Chondrocyte (in vitro differentiated cells): ENCODE measurements around the gene TLX1. TPM values are rescaled to one million over a fixed set of nuclear protein-coding genes. Genes with fewer than 3 reads are reported as not detected.

Experiments used
- DNase-seq: peaks from one replicate; pipeline ENCODE4 v3.0.0; 2021; ENCODE audit warnings: mixed read lengths, low spot score
- H3K27ac Mint-ChIP-seq: one replicate; pipeline ENCODE4 v1.8.0; 2021; ENCODE audit warnings: mild to moderate bottlenecking, moderate library complexity, mixed read lengths; ENCODE audit not compliant: unreplicated experiment
- H3K27me3 Mint-ChIP-seq: 2 replicates; pipeline ENCODE4 v1.8.0; 2021; ENCODE audit warnings: low read depth, mixed read lengths
- H3K36me3 Mint-ChIP-seq: 2 replicates; pipeline ENCODE4 v1.8.0; 2021; ENCODE audit warnings: low read depth, mixed read lengths
- H3K4me1 Mint-ChIP-seq: 2 replicates; pipeline ENCODE4 v1.8.0; 2021; ENCODE audit warnings: low read depth, mild to moderate bottlenecking, mixed read lengths
- H3K4me3 Mint-ChIP-seq: one replicate; pipeline ENCODE4 v1.8.0; 2021; ENCODE audit warnings: mild to moderate bottlenecking, moderate library complexity, mixed read lengths; ENCODE audit not compliant: unreplicated experiment
- H3K9me3 Mint-ChIP-seq: 2 replicates; pipeline ENCODE4 v1.8.0; 2021; ENCODE audit warnings: low read depth, mixed read lengths
- CTCF ChIP-seq: fragments of 200-600 bp; sonication (generic); IDR thresholded peaks from 2 replicates; pipeline ENCODE4 v1.5.0; 2021; ENCODE audit warnings: antibody characterized with exemption, mild to moderate bottlenecking, moderate library complexity
- total RNA-seq: library from RNA; stranded (reverse); gene quantifications from 3 replicates; pipeline ENCODE4 v1.2.1, GENCODE V29; 2021

TLX1 gene
- total RNA-seq, 1 donor from 2014 or later, result not detected

DNA sequence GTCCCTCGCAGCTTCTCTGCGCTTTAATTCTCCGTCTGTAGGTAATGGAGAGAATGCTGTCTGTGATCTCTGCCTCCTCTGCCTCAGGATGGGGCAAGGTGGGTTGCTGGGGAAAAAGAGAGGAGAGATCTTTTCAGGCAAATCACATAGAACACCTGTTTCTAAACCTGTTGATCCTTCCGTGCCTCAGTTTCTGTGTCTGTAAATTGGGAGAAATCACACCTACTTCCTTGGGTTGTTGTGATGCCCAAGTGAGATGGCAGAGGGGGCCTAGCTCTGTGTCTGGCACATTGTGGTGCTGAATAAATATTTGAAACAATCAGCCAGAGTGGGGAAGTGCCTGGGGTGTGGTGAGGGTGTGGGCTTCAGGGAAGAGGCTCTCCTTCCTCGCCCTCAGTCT, 40.5 kb upstream of the TLX1 start:
- H3K36me3 Mint-ChIP-seq, result no peaks in the 10 kb centered on the region

DNA sequence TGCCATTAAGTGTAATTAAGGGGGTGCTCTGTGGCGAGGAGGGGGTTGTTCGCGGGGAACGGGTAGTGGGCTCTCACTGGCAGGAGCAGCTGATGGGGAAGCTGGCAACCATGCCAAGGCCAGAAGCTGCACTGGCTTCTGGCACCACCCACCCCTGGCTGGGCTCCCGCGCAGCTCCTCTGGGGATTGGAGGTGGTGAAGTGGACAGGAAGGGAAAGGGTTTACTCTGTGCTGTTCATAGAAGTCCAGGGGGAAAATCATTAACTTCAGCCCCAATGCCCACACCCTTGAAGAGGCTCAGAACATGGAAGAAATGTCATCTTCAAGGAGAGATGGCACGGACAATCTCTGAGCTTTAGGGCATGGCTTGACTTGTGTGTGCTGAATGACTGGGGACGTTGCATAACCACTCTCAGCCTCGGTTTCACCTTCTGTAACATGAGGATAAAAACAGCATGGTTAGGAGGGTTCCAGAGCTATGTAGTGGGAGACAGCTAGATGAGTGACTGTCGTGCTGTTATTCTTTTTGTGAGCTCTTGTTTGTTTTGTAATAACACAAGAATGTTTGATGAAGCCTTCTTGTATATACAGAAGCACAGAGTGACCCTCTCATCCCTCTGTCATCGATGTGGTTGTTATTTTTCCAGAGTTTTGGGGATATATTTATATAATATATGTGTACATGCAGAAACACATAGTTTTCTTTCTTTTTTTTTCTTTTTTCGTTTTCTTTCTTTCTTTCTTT, 39.4 kb upstream of the TLX1 start:
- H3K4me1 Mint-ChIP-seq, result peaks cover 8% of the 10 kb centered on the region
- peaks cover 41% of the 10 kb centered on the region for H3K27me3 Mint-ChIP-seq
- no peaks in the 10 kb centered on the region for H3K9me3 Mint-ChIP-seq
- TF ChIP-seq CTCF, result no peak
- no peak overlapping the region for H3K27ac Mint-ChIP-seq
- H3K36me3 Mint-ChIP-seq, result no peaks in the 10 kb centered on the region
- no peak for DNase-seq
- no peak overlapping the region for H3K4me3 Mint-ChIP-seq

More for the DNA sequence above, 40.5 kb upstream of the TLX1 start:
- no peak for TF ChIP-seq CTCF
- Mint-ChIP-seq H3K4me1 (peaks cover 8% of the 10 kb centered on the region), H3K27ac (no peak overlapping the region), H3K27me3 (peaks cover 42% of the 10 kb centered on the region), H3K9me3 (no peaks in the 10 kb centered on the region), H3K4me3 (no peak overlapping the region)
- no peak for DNase-seq

DNA sequence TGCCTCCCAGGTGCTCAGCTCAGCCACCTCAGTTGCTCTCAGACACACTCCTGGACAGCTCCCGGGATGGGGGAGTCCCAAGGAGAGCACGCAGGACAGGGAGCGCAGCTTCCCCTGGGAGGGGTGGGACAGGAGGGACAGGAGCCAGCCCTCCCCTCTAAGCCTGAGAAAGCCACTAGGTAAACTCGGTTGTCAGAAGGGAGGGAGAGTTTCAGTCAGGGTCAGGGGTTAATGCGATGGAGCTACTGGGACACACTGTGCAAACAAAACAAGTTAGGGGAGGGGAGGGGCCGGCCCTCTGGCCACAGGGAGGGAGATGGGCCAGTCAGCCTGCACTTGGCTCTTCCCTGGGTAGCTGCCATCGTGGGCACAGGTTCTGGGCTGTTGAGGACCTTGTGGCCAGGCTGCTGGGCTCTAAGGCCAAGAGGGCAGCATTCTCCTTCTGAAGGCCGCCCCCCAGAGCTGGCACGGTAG, 38.2 kb upstream of the TLX1 start:
- Mint-ChIP-seq H3K4me3 (no peak overlapping the region), H3K36me3 (no peaks in the 10 kb centered on the region), H3K27ac (no peak overlapping the region), H3K27me3 (peaks cover 30% of the 10 kb centered on the region), H3K4me1 (peaks cover 8% of the 10 kb centered on the region), H3K9me3 (no peaks in the 10 kb centered on the region)
- TF ChIP-seq CTCF, result no peak
- DNase-seq, result no peak

DNA sequence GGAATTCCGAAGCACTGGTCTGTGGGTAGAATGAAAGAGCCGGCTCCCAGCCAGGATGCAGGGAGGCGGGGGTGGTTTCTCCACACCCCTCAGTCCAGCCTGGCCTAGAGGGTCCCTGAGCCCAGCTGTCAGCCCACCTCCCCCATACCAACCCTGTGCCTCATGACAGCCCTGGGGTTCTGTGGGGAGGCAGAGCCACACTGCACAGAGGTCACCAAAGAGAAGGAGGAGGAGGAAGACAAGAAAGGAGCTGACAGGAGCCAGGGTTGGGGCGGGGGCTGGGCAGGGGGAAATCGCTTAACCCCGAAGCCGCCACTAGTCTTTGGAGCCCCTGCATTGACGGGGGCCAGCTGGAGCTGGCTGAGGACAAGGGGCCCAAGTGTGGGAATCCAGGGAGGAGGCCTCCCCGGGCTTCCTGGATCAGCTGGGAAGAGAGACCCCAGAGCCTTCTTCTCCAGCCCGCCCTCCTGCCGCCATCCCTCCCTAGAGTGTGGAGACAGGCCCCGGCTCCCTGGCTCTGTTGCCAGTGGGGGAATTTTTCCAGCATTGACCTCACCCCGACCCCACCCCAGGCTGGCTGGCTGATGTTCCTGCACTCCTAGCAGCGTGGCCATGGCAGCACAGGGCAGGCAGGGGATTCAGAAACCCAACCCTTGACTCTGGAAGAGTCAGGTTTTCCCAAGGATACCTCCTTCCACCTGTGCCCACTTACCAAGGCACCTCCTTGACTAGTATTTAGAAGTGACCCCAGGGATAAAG, 36.8 kb upstream of the TLX1 start:
- no peak overlapping the region for H3K27ac Mint-ChIP-seq
- H3K4me1 Mint-ChIP-seq, result peaks cover 8% of the 10 kb centered on the region
- H3K9me3 Mint-ChIP-seq, result no peaks in the 10 kb centered on the region
- TF ChIP-seq CTCF, result no peak
- DNase-seq, result no peak
- H3K4me3 Mint-ChIP-seq, result no peak overlapping the region
- H3K27me3 Mint-ChIP-seq, result peaks cover 23% of the 10 kb centered on the region
- H3K36me3 Mint-ChIP-seq, result no peaks in the 10 kb centered on the region

DNA sequence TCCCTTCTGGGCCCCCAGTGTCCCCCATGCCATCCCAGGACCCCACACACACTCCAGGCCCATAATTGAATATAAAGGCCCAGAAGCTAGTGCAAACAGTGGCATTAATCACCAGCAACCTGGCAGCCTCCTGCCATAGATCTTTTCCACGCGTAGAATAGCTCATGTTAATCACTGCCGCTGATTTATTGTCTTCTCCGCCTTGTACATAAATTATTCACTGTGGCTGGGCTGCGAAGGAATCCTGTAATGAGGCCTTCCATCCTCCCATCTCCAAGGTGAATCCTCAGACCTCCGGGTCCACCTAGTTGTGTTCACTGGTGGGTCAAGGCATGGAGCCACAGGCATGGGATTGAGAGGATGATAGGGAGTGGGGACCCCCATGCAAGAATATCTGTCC, 36.1 kb upstream of the TLX1 start:
- Mint-ChIP-seq H3K27me3 (peaks cover 30% of the 10 kb centered on the region), H3K4me1 (peaks cover 8% of the 10 kb centered on the region)
- TF ChIP-seq CTCF, result no peak

More for the DNA sequence above, 36.1 kb upstream of the TLX1 start:
- Mint-ChIP-seq H3K4me3 (no peak overlapping the region), H3K36me3 (no peaks in the 10 kb centered on the region), H3K27ac (no peak overlapping the region), H3K9me3 (no peaks in the 10 kb centered on the region)
- DNase-seq, result no peak
